ENCODE measurements around the gene NLRP4.

NLRP4 gene

GRCh38 chr19:55832676-55833075 lies 3.7 kb upstream of the NLRP4 start:
- no peak for FAIRE-seq
- TF ChIP-seq TAF1 (IDR thresholded peaks at IDR 0.05; ENCODE audit: borderline replicate concordance, low read depth, low read length) (no peak), POLR2A (IDR thresholded peaks at IDR 0.05; ENCODE audit: low read depth, low read length) (no peak), POLR2AphosphoS5 (IDR thresholded peaks at IDR 0.05; ENCODE audit: low read depth, low read length) (no peak)
- no peak for DNase-seq (ENCODE audit: insufficient read length)

- DNase-seq (ENCODE audit: insufficient read length) (no peak), FAIRE-seq (no peak)
- TF ChIP-seq POLR2A (IDR thresholded peaks at IDR 0.05; ENCODE audit: low read depth, low read length) (no peak), POLR2AphosphoS5 (IDR thresholded peaks at IDR 0.05; ENCODE audit: low read depth, low read length) (no peak), TAF1 (IDR thresholded peaks at IDR 0.05; ENCODE audit: borderline replicate concordance, low read depth, low read length) (no peak)
Measured at GRCh38 chr19:55838251-55838650, 1.9 kb downstream of the NLRP4 start.

- no peak for FAIRE-seq
- TF ChIP-seq TAF1 (IDR thresholded peaks at IDR 0.05; ENCODE audit: borderline replicate concordance, low read depth, low read length) (no peak), POLR2A (IDR thresholded peaks at IDR 0.05; ENCODE audit: low read depth, low read length) (no peak), POLR2AphosphoS5 (IDR thresholded peaks at IDR 0.05; ENCODE audit: low read depth, low read length) (no peak)
- DNase-seq (ENCODE audit: insufficient read length): no peak
Measured at GRCh38 chr19:55838906-55839305, 2.6 kb downstream of the NLRP4 start.

GRCh38 chr19:55855160-55855559 lies 18.8 kb downstream of the NLRP4 start:
- no peak for FAIRE-seq
- TF ChIP-seq TAF1 (IDR thresholded peaks at IDR 0.05; ENCODE audit: borderline replicate concordance, low read depth, low read length) (no peak), POLR2A (IDR thresholded peaks at IDR 0.05; ENCODE audit: low read depth, low read length) (no peak), POLR2AphosphoS5 (IDR thresholded peaks at IDR 0.05; ENCODE audit: low read depth, low read length) (no peak)
- no peak for DNase-seq (ENCODE audit: insufficient read length)

DNA sequence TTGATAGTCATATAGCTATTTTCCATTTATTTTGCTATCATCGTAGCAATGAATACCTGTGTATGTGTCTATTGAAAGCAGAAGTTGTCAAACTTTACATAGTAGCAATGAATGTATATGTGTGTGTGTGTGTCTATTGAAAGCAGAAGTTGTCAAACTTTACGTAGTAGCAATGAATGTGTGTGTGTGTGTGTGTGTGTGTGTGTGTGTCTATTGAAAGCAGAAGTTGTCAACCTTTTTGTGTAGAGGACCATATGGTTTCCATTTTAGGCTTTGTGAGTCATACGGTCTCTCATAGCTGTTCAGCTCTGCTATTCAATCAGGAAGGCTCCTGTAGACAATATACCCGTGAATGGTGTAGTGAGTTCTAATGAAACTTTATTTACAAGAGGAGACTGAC lies 20.8 kb downstream of the NLRP4 start:
- TF ChIP-seq POLR2A (IDR thresholded peaks at IDR 0.05; ENCODE audit: low read depth, low read length) (no peak), POLR2AphosphoS5 (IDR thresholded peaks at IDR 0.05; ENCODE audit: low read depth, low read length) (no peak), TAF1 (IDR thresholded peaks at IDR 0.05; ENCODE audit: borderline replicate concordance, low read depth, low read length) (no peak)
- DNase-seq (ENCODE audit: insufficient read length) (no peak), FAIRE-seq (no peak)

DNA sequence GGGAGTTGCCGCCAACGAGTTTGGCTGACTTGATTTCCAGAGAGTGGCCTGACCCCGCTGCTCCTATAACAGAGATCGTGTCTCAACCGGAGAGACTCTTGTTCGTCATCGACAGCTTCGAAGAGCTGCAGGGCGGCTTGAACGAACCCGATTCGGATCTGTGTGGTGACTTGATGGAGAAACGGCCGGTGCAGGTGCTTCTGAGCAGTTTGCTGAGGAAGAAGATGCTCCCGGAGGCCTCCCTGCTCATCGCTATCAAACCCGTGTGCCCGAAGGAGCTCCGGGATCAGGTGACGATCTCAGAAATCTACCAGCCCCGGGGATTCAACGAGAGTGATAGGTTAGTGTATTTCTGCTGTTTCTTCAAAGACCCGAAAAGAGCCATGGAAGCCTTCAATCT lies 21.6 kb downstream of the NLRP4 start:
- no peak for FAIRE-seq

DNA sequence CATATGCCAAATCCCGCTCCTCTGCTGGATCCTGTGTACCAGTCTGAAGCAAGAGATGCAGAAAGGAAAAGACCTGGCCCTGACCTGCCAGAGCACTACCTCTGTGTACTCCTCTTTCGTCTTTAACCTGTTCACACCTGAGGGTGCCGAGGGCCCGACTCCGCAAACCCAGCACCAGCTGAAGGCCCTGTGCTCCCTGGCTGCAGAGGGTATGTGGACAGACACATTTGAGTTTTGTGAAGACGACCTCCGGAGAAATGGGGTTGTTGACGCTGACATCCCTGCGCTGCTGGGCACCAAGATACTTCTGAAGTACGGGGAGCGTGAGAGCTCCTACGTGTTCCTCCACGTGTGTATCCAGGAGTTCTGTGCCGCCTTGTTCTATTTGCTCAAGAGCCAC lies 22.1 kb downstream of the NLRP4 start:
- TF ChIP-seq POLR2AphosphoS5 (IDR thresholded peaks at IDR 0.05; ENCODE audit: low read depth, low read length): no peak
- no peak for TF ChIP-seq POLR2A (IDR thresholded peaks at IDR 0.05; ENCODE audit: low read depth, low read length)
- no peak for TF ChIP-seq TAF1 (IDR thresholded peaks at IDR 0.05; ENCODE audit: borderline replicate concordance, low read depth, low read length)
- DNase-seq (ENCODE audit: insufficient read length): no peak
- no peak for FAIRE-seq

More for the DNA sequence above, 21.6 kb downstream of the NLRP4 start:
- DNase-seq (ENCODE audit: insufficient read length): no peak
- TF ChIP-seq POLR2A (IDR thresholded peaks at IDR 0.05; ENCODE audit: low read depth, low read length): no peak
- TF ChIP-seq TAF1 (IDR thresholded peaks at IDR 0.05; ENCODE audit: borderline replicate concordance, low read depth, low read length): no peak
- no peak for TF ChIP-seq POLR2AphosphoS5 (IDR thresholded peaks at IDR 0.05; ENCODE audit: low read depth, low read length)

DNA sequence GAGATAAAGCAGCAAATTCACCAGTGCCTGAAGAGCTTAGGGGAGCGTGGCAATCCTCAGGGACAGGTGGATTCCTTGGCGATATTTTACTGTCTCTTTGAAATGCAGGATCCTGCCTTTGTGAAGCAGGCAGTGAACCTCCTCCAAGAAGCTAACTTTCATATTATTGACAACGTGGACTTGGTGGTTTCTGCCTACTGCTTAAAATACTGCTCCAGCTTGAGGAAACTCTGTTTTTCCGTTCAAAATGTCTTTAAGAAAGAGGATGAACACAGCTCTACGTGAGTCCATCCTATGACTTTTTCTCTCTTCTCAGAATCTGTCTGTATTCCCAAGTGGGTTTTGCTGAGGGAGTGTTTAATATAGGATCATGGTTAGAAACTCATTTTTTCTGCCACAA lies 22.6 kb downstream of the NLRP4 start:
- no peak for FAIRE-seq
- DNase-seq (ENCODE audit: insufficient read length): no peak
- no peak for TF ChIP-seq POLR2A (IDR thresholded peaks at IDR 0.05; ENCODE audit: low read depth, low read length)
- TF ChIP-seq POLR2AphosphoS5 (IDR thresholded peaks at IDR 0.05; ENCODE audit: low read depth, low read length): no peak
- TF ChIP-seq TAF1 (IDR thresholded peaks at IDR 0.05; ENCODE audit: borderline replicate concordance, low read depth, low read length): no peak

DNA sequence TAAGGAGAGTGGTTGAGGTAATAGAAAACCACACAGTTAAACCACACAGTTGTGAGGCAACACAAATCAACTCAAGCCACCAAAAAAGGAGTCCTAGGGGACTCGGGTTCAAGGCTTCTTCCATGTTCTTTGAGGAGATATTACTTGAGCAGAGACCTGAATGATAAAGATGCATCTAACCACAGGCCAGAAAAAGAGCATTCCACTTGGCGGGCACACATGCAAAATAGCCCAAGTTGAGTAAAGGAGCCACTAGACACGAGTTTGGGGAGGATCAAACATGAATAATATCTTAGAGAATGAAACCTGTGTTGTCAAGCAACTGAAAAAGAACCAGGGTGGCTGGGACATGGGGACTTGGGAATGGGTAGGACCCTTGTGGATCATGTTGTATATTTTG lies 30.2 kb downstream of the NLRP4 start:
- DNase-seq (ENCODE audit: insufficient read length) (no peak), FAIRE-seq (no peak)
- TF ChIP-seq TAF1 (IDR thresholded peaks at IDR 0.05; ENCODE audit: borderline replicate concordance, low read depth, low read length): no peak
- no peak for TF ChIP-seq POLR2A (IDR thresholded peaks at IDR 0.05; ENCODE audit: low read depth, low read length)
- no peak for TF ChIP-seq POLR2AphosphoS5 (IDR thresholded peaks at IDR 0.05; ENCODE audit: low read depth, low read length)

GRCh38 chr19:55867101-55867500 lies 30.8 kb downstream of the NLRP4 start:
- DNase-seq (ENCODE audit: insufficient read length): no peak
- FAIRE-seq: no peak
- TF ChIP-seq POLR2AphosphoS5 (IDR thresholded peaks at IDR 0.05; ENCODE audit: low read depth, low read length) (no peak), POLR2A (IDR thresholded peaks at IDR 0.05; ENCODE audit: low read depth, low read length) (no peak), TAF1 (IDR thresholded peaks at IDR 0.05; ENCODE audit: borderline replicate concordance, low read depth, low read length) (no peak)

DNA sequence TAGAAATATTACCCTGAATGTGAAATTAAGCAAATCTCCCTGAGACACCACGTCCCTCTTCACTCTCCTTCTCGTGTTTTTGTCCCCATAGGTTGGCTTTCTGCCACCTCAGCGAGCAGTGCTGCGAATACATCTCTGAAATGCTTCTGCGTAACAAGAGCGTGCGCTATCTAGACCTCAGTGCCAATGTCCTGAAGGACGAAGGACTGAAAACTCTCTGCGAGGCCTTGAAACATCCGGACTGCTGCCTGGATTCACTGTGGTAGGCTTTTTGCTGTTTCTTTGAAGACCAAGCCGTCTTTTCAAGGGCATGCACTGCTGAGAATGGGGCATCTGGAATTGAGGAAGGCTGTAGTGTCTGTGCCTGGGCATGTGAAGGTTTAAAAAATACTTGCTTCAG lies 34.4 kb downstream of the NLRP4 start:
- DNase-seq (ENCODE audit: insufficient read length) (no peak), FAIRE-seq (no peak)
- TF ChIP-seq POLR2A (IDR thresholded peaks at IDR 0.05; ENCODE audit: low read depth, low read length): no peak
- no peak for TF ChIP-seq POLR2AphosphoS5 (IDR thresholded peaks at IDR 0.05; ENCODE audit: low read depth, low read length)
- TF ChIP-seq TAF1 (IDR thresholded peaks at IDR 0.05; ENCODE audit: borderline replicate concordance, low read depth, low read length): no peak

GRCh38 chr19:55877211-55877610 lies 40.9 kb downstream of the NLRP4 start:
- no peak for FAIRE-seq
- no peak for DNase-seq (ENCODE audit: insufficient read length)

DNA sequence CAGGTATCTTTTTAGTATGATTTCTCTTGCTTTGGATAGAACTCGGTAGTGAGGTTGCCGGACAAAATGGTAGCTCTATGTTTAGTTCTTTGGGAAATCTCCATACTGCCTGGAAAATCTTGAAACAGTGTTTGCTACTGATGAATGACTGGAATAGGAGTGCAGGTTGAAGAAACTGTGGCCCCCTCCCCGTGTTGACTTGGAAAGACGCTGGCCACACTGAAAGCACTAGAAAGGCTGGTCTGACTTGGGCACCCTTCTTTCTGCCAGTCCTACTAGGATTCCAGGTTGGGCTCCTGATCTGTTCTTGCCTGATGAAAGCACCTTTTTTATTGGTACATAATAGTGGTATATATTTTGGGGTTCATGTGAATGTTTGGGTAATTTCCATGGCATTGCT lies 46.3 kb downstream of the NLRP4 start:
- TF ChIP-seq POLR2AphosphoS5 (IDR thresholded peaks at IDR 0.05; ENCODE audit: low read depth, low read length) (no peak), TAF1 (IDR thresholded peaks at IDR 0.05; ENCODE audit: borderline replicate concordance, low read depth, low read length) (no peak), POLR2A (IDR thresholded peaks at IDR 0.05; ENCODE audit: low read depth, low read length) (no peak)
- FAIRE-seq: no peak

More at GRCh38 chr19:55877211-55877610, 40.9 kb downstream of the NLRP4 start:
- no peak for TF ChIP-seq POLR2AphosphoS5 (IDR thresholded peaks at IDR 0.05; ENCODE audit: low read depth, low read length)
- no peak for TF ChIP-seq POLR2A (IDR thresholded peaks at IDR 0.05; ENCODE audit: low read depth, low read length)
- TF ChIP-seq TAF1 (IDR thresholded peaks at IDR 0.05; ENCODE audit: borderline replicate concordance, low read depth, low read length): no peak

More for the DNA sequence above, 46.3 kb downstream of the NLRP4 start:
- no peak for DNase-seq (ENCODE audit: insufficient read length)
